WTC11 (cell line): ENCODE measurements around the gene SMARCD3. TPM values are rescaled to one million over a fixed set of nuclear protein-coding genes. Genes with fewer than 3 reads are reported as not detected.

Experiments
- ATAC-seq: fragments of 200-7000 bp; cut with Tn5 transposase; 2 replicates; pipeline ENCODE4 v1.10.0; 2021; ENCODE audit warnings: mild to moderate bottlenecking, moderate library complexity
- CTCF ChIA-PET: fragments of 300-600 bp; sonication (Branson Sonifier 250); formaldehyde crosslinking; loops from one replicate; lab custom pipeline; 2021; ENCODE audit warnings: antibody characterized with exemption; lab: Charles Lee
- POLR2A ChIA-PET: fragments of 350-600 bp; sonication (Branson Sonifier 250); formaldehyde crosslinking; loops from one replicate; lab custom pipeline; 2021; ENCODE audit warnings: antibody characterized with exemption; lab: Charles Lee
- DNase-seq: peaks from one replicate; pipeline ENCODE4 v3.0.0; 2021; ENCODE audit warnings: low spot score
- H3K27ac Mint-ChIP-seq: 2 replicates; pipeline ENCODE4 v1.8.0; 2021; ENCODE audit warnings: mixed read lengths
- H3K27me3 Mint-ChIP-seq: 2 replicates; pipeline ENCODE4 v1.8.0; 2021; ENCODE audit warnings: low read depth, mild to moderate bottlenecking, moderate library complexity, mixed read lengths
- H3K36me3 Mint-ChIP-seq: 2 replicates; pipeline ENCODE4 v1.8.0; 2021; ENCODE audit warnings: mixed read lengths
- H3K4me1 Mint-ChIP-seq: 2 replicates; pipeline ENCODE4 v1.8.0; 2022; ENCODE audit warnings: mixed read lengths
- H3K4me3 Mint-ChIP-seq: 2 replicates; pipeline ENCODE4 v1.8.0; 2021; ENCODE audit warnings: mild to moderate bottlenecking, moderate library complexity, mixed read lengths
- H3K9me3 Mint-ChIP-seq: 2 replicates; pipeline ENCODE4 v1.8.0; 2021; ENCODE audit warnings: mixed read lengths
- E2F5 ChIP-seq: sonication (generic); formaldehyde crosslinking; IDR thresholded peaks from 2 replicates; pipeline ENCODE4 v1.8.1; 2022; ENCODE audit warnings: mild to moderate bottlenecking, moderate library complexity, missing genetic modification reagents
- ERG ChIP-seq: fragments of 250-450 bp; sonication (Bioruptor Pico); IDR thresholded peaks from 2 replicates; pipeline ENCODE4 v1.8.0; 2021; ENCODE audit warnings: mild to moderate bottlenecking
- ETV6 ChIP-seq: sonication (generic); formaldehyde crosslinking; IDR thresholded peaks from 2 replicates; pipeline ENCODE4 v1.8.1; 2022; ENCODE audit warnings: mild to moderate bottlenecking, missing genetic modification reagents
- FOXK1 ChIP-seq: sonication (generic); formaldehyde crosslinking; IDR thresholded peaks from 2 replicates; pipeline ENCODE4 v1.8.0; 2022; ENCODE audit warnings: mild to moderate bottlenecking, moderate library complexity, missing genetic modification reagents
- GABPB1 ChIP-seq: sonication (generic); formaldehyde crosslinking; IDR thresholded peaks from 2 replicates; pipeline ENCODE4 v1.8.1; 2023; ENCODE audit warnings: mild to moderate bottlenecking, missing genetic modification reagents
- GRHL2 ChIP-seq: fragments of 250-450 bp; sonication (Bioruptor Pico); IDR thresholded peaks from 2 replicates; pipeline ENCODE4 v1.8.0; 2022; ENCODE audit warnings: mild to moderate bottlenecking, moderate library complexity; ENCODE audit not compliant: insufficient replicate concordance, severe bottlenecking
- IRF1 ChIP-seq: sonication (generic); formaldehyde crosslinking; IDR thresholded peaks from 2 replicates; pipeline ENCODE4 v1.8.0; 2023; ENCODE audit warnings: missing genetic modification reagents
- JAZF1 ChIP-seq: fragments of 250-450 bp; sonication (Bioruptor Pico); IDR thresholded peaks from 2 replicates; pipeline ENCODE4 v1.9.0; 2021; ENCODE audit warnings: moderate library complexity, mild to moderate bottlenecking, inconsistent platforms
- MAX ChIP-seq: sonication (generic); formaldehyde crosslinking; IDR thresholded peaks from 2 replicates; pipeline ENCODE4 v1.8.0; 2022; ENCODE audit warnings: mild to moderate bottlenecking, missing genetic modification reagents
- NR2C2 ChIP-seq: sonication (generic); formaldehyde crosslinking; IDR thresholded peaks from 2 replicates; pipeline ENCODE4 v1.8.0; 2022; ENCODE audit warnings: mild to moderate bottlenecking, missing genetic modification reagents
- NR3C1 ChIP-seq: sonication (generic); formaldehyde crosslinking; conservative IDR thresholded peaks from 2 replicates; pipeline ENCODE4 v1.8.1; 2023; ENCODE audit warnings: low read depth, mild to moderate bottlenecking, missing genetic modification reagents
- PREB ChIP-seq: sonication (generic); formaldehyde crosslinking; IDR thresholded peaks from 2 replicates; pipeline ENCODE4 v1.8.1; 2022; ENCODE audit warnings: mild to moderate bottlenecking, missing genetic modification reagents, moderate library complexity, borderline replicate concordance
- PRRX2 ChIP-seq: fragments of 250-450 bp; sonication (Bioruptor Pico); IDR thresholded peaks from 2 replicates; pipeline ENCODE4 v1.8.0; 2021; ENCODE audit warnings: mild to moderate bottlenecking
- SMAD4 ChIP-seq: sonication (generic); formaldehyde crosslinking; IDR thresholded peaks from 2 replicates; pipeline ENCODE4 v1.8.0; 2022; ENCODE audit warnings: mild to moderate bottlenecking, missing genetic modification reagents
- TEAD4 ChIP-seq: sonication (generic); formaldehyde crosslinking; IDR thresholded peaks from 2 replicates; pipeline ENCODE4 v1.8.0; 2022; ENCODE audit warnings: mild to moderate bottlenecking, missing genetic modification reagents
- USF2 ChIP-seq: sonication (generic); formaldehyde crosslinking; IDR thresholded peaks from 2 replicates; pipeline ENCODE4 v1.8.1; 2023; ENCODE audit warnings: mild to moderate bottlenecking, missing genetic modification reagents, moderate library complexity
- total RNA-seq: library from RNA; stranded (reverse); gene quantifications from 3 replicates; pipeline ENCODE4 v1.2.3, GENCODE V29; 2021
- TF ChIP-seq, protein P1 (sequence below): sonication (generic); formaldehyde crosslinking; IDR thresholded peaks from 2 replicates; pipeline ENCODE4 v1.8.0; 2022; ENCODE audit warnings: missing genetic modification reagents
- TF ChIP-seq, protein P2 (sequence below): sonication (generic); formaldehyde crosslinking; IDR thresholded peaks from 2 replicates; pipeline ENCODE4 v1.8.0; 2022; ENCODE audit warnings: mild to moderate bottlenecking, missing genetic modification reagents
- TF ChIP-seq, protein P3 (sequence below): fragments of 250-450 bp; sonication (Bioruptor Pico); IDR thresholded peaks from 2 replicates; pipeline ENCODE4 v2.1.2; 2022; ENCODE audit warnings: mild to moderate bottlenecking, moderate library complexity
- TF ChIP-seq, protein P4 (sequence below): sonication (generic); formaldehyde crosslinking; IDR thresholded peaks from 2 replicates; pipeline ENCODE4 v1.8.1; 2023; ENCODE audit warnings: mild to moderate bottlenecking, missing genetic modification reagents

SMARCD3 gene
- total RNA-seq, 1 experiment from 2014 or later, result 5.9 TPM

DNA sequence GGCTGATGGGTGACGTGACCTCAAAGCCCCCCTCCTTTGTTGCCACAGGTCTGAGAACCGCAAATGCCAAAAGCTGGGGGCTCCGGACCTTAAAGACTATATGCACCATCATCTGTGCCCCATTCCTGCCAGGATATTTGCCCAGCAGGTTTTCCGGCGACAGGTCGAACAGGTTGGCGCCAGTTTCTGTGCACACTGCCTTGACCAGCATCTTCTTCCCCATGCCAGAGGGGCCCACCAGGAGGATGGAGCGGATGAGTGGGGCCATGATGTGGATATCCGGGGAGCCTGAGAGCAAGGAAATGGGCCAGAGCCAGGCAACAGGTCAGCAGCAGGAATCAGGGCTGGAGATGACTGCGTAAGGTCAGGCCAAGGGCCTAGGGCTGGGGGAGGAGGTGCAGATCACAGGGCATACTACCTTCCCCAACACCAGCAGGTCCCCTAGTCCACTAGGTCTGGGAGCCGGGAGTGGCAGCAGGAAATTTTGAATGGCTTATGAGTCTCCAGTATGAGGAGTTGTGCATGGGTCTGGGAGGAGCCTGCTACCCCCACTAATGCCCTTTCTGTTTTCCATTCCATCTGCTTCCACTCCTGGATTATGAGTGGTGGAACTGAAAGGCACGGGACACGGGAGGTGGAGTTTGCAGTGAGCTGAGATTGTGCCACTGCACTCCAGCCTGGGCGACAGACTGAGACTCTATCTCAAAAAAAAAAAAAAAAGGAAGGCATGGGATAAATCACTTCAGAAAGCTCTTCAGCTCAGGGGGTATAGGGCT lies 55.1 kb downstream of the SMARCD3 start:
- ATAC-seq, result no peak
- H3K36me3 Mint-ChIP-seq, result no peaks in the 10 kb centered on the region
- H3K27me3 Mint-ChIP-seq, result peaks cover 4% of the 10 kb centered on the region
- ChIA-PET CTCF (interaction anchor here (1.5 to 2.9 kb wide), 2 partner anchors 50 to 51 kb away, joined by 3 to 11 read pairs; no protein-coding TSS in a partner anchor), POLR2A (no interaction called here)
- TF ChIP-seq PRRX2 (CRISPR knock-in tag), result no peak
- no peak for TF ChIP-seq TEAD4 (CRISPR knock-in tag)
- no peak for TF ChIP-seq SMAD4
- no peak for TF ChIP-seq PREB
- no peak for TF ChIP-seq NR3C1 (CRISPR knock-in tag)
- no peak for TF ChIP-seq GABPB1 (CRISPR knock-in tag)
- H3K9me3 Mint-ChIP-seq, result no peaks in the 10 kb centered on the region
- H3K27ac Mint-ChIP-seq, result no peak overlapping the region
- H3K4me3 Mint-ChIP-seq, result no peak overlapping the region
- no peak for DNase-seq
- H3K4me1 Mint-ChIP-seq, result peaks cover 5% of the 10 kb centered on the region; the same call in 1 of the 2 replicates

- Mint-ChIP-seq H3K27ac (no peak overlapping the region), H3K4me3 (no peak overlapping the region), H3K9me3 (no peaks in the 10 kb centered on the region), H3K36me3 (no peaks in the 10 kb centered on the region), H3K27me3 (peaks cover 4% of the 10 kb centered on the region), H3K4me1 (peaks cover 5% of the 10 kb centered on the region; the same call in 1 of the 2 replicates)
- ATAC-seq (no peak), DNase-seq (no peak)
- ChIA-PET POLR2A (no interaction called here), CTCF (interaction anchor here (1.3 to 2.9 kb wide), 3 partner anchors 19 to 68 kb away, joined by 4 to 11 read pairs (median 4); no protein-coding TSS in a partner anchor)
- TF ChIP-seq IRF1 (CRISPR knock-in tag), result no peak
- no peak for TF ChIP-seq NR2C2 (CRISPR knock-in tag)
- TF ChIP-seq, protein P1, sequence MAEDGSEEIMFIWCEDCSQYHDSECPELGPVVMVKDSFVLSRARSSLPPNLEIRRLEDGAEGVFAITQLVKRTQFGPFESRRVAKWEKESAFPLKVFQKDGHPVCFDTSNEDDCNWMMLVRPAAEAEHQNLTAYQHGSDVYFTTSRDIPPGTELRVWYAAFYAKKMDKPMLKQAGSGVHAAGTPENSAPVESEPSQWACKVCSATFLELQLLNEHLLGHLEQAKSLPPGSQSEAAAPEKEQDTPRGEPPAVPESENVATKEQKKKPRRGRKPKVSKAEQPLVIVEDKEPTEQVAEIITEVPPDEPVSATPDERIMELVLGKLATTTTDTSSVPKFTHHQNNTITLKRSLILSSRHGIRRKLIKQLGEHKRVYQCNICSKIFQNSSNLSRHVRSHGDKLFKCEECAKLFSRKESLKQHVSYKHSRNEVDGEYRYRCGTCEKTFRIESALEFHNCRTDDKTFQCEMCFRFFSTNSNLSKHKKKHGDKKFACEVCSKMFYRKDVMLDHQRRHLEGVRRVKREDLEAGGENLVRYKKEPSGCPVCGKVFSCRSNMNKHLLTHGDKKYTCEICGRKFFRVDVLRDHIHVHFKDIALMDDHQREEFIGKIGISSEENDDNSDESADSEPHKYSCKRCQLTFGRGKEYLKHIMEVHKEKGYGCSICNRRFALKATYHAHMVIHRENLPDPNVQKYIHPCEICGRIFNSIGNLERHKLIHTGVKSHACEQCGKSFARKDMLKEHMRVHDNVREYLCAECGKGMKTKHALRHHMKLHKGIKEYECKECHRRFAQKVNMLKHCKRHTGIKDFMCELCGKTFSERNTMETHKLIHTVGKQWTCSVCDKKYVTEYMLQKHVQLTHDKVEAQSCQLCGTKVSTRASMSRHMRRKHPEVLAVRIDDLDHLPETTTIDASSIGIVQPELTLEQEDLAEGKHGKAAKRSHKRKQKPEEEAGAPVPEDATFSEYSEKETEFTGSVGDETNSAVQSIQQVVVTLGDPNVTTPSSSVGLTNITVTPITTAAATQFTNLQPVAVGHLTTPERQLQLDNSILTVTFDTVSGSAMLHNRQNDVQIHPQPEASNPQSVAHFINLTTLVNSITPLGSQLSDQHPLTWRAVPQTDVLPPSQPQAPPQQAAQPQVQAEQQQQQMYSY (CRISPR knock-in tag), result no peak
- TF ChIP-seq GRHL2 (CRISPR knock-in tag), result no peak
- no peak for TF ChIP-seq ERG (CRISPR knock-in tag)
- TF ChIP-seq ETV6 (CRISPR knock-in tag), result no peak
- no peak for TF ChIP-seq MAX (CRISPR knock-in tag)
- TF ChIP-seq JAZF1, result no peak
- TF ChIP-seq, protein P2, sequence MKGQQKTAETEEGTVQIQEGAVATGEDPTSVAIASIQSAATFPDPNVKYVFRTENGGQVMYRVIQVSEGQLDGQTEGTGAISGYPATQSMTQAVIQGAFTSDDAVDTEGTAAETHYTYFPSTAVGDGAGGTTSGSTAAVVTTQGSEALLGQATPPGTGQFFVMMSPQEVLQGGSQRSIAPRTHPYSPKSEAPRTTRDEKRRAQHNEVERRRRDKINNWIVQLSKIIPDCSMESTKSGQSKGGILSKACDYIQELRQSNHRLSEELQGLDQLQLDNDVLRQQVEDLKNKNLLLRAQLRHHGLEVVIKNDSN (CRISPR knock-in tag), result no peak
- TF ChIP-seq, protein P3, sequence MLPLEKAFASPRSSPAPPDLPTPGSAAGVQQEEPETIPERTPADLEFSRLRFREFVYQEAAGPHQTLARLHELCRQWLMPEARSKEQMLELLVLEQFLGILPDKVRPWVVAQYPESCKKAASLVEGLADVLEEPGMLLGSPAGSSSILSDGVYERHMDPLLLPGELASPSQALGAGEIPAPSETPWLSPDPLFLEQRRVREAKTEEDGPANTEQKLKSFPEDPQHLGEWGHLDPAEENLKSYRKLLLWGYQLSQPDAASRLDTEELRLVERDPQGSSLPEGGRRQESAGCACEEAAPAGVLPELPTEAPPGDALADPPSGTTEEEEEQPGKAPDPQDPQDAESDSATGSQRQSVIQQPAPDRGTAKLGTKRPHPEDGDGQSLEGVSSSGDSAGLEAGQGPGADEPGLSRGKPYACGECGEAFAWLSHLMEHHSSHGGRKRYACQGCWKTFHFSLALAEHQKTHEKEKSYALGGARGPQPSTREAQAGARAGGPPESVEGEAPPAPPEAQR (CRISPR knock-in tag), result no peak
- no peak for TF ChIP-seq USF2
- TF ChIP-seq PRRX2 (CRISPR knock-in tag), result no peak
- TF ChIP-seq FOXK1 (CRISPR knock-in tag), result no peak
- TF ChIP-seq, protein P4, sequence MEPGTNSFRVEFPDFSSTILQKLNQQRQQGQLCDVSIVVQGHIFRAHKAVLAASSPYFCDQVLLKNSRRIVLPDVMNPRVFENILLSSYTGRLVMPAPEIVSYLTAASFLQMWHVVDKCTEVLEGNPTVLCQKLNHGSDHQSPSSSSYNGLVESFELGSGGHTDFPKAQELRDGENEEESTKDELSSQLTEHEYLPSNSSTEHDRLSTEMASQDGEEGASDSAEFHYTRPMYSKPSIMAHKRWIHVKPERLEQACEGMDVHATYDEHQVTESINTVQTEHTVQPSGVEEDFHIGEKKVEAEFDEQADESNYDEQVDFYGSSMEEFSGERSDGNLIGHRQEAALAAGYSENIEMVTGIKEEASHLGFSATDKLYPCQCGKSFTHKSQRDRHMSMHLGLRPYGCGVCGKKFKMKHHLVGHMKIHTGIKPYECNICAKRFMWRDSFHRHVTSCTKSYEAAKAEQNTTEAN (CRISPR knock-in tag), result no peak
- no peak for TF ChIP-seq E2F5
These were observed 56.4 kb downstream of the SMARCD3 start for GRCh38 chr7:151192002-151192539.
